IMR-90 (cell line): ENCODE measurements around the gene MLLT10. TPM values are rescaled to one million over a fixed set of nuclear protein-coding genes. Genes with fewer than 3 reads are reported as not detected.

Experiments used
- ATAC-seq: fragments of 200-7000 bp; cut with Tn5 transposase; 2 replicates; pipeline ENCODE4 v1.9.1; 2020; ENCODE audit warnings: low read depth, mild to moderate bottlenecking, moderate library complexity
- BruUV-seq: library from RNA; stranded (reverse); fragments of 400-500 nt; replicated peaks from 2 replicates; lab custom pipeline; 2021; lab: Mats Ljungman, UMichigan
- CTCF ChIA-PET: fragments of 300-600 bp; formaldehyde crosslinking; extraction: SDS; loops from one replicate; lab custom pipeline; 2021; ENCODE audit warnings: antibody characterized with exemption; lab: Yijun Ruan, JAX
- POLR2A ChIA-PET: fragments of 300-600 bp; sonication (Branson Sonifier 250); formaldehyde crosslinking; loops from one replicate; lab custom pipeline; 2022; ENCODE audit warnings: antibody characterized with exemption; ENCODE audit not compliant: unreplicated experiment; lab: Charles Lee
- DNase-seq: peaks from one replicate; pipeline ENCODE4 v3.0.0; 2013
- H2AFZ ChIP-seq: replicated peaks from 2 replicates; pipeline ENCODE3; 2013; ENCODE audit warnings: low read length, mild to moderate bottlenecking; ENCODE audit not compliant: poor library complexity
- H2AK5ac ChIP-seq: 2 replicates; pipeline ENCODE4 v1.6.1; 2013; ENCODE audit warnings: low read depth, low read length, inconsistent platforms
- H2AK9ac ChIP-seq: replicated peaks from 2 replicates; pipeline ENCODE3; 2013; ENCODE audit warnings: mild to moderate bottlenecking, low read depth, low read length, moderate library complexity; ENCODE audit not compliant: poor library complexity
- H2BK120ac ChIP-seq: 2 replicates; pipeline ENCODE4 v1.6.1; 2013; ENCODE audit warnings: low read depth, low read length, inconsistent platforms
- H2BK15ac ChIP-seq: 3 replicates; pipeline ENCODE4 v1.6.1; 2013; ENCODE audit warnings: low read depth, low read length, inconsistent platforms
- H2BK20ac ChIP-seq: 2 replicates; pipeline ENCODE4 v1.6.1; 2013; ENCODE audit warnings: low read depth, mild to moderate bottlenecking, inconsistent platforms, low read length, moderate library complexity
- H2BK5ac ChIP-seq: 2 replicates; pipeline ENCODE4 v1.6.1; 2013; ENCODE audit warnings: mild to moderate bottlenecking, low read depth, low read length, inconsistent platforms; ENCODE audit not compliant: poor library complexity, severe bottlenecking
- H3K14ac ChIP-seq: replicated peaks from 2 replicates; pipeline ENCODE4 v1.6.1; 2013; ENCODE audit warnings: low read depth, low read length, inconsistent platforms
- H3K18ac ChIP-seq: 2 replicates; pipeline ENCODE4 v1.6.1; 2013; ENCODE audit warnings: low read depth, low read length, control low read depth
- H3K23ac ChIP-seq: 2 replicates; pipeline ENCODE4 v1.6.1; 2013; ENCODE audit warnings: low read depth, low read length, inconsistent platforms
- H3K27ac ChIP-seq: 2 replicates; pipeline ENCODE4 v1.5.1; 2013; ENCODE audit warnings: mild to moderate bottlenecking, control low read depth, low read length; ENCODE audit not compliant: insufficient read depth
- H3K27me3 ChIP-seq: 2 replicates; pipeline ENCODE4 v1.6.1; 2013; ENCODE audit warnings: low read length; ENCODE audit not compliant: control insufficient read depth, insufficient read depth
- H3K36me3 ChIP-seq: 2 replicates; pipeline ENCODE4 v1.6.1; 2013; ENCODE audit warnings: low read length, mixed read lengths; ENCODE audit not compliant: control insufficient read depth, insufficient read depth
- H3K4ac ChIP-seq: 2 replicates; pipeline ENCODE4 v1.6.1; 2013; ENCODE audit warnings: low read depth, low read length, inconsistent platforms
- H3K4me1 ChIP-seq: 2 replicates; pipeline ENCODE4 v1.6.1; 2013; ENCODE audit warnings: low read length, mixed read lengths; ENCODE audit not compliant: control insufficient read depth, insufficient read depth
- H3K4me2 ChIP-seq: 2 replicates; pipeline ENCODE4 v1.6.1; 2013; ENCODE audit warnings: low read depth, mild to moderate bottlenecking, control low read depth, low read length, moderate library complexity
- H3K4me3 ChIP-seq: 2 replicates; pipeline ENCODE4 v1.5.1; 2013; ENCODE audit warnings: low read depth, mild to moderate bottlenecking, control low read depth, low read length, moderate library complexity; ENCODE audit not compliant: insufficient read depth
- H3K56ac ChIP-seq: 2 replicates; pipeline ENCODE4 v1.6.1; 2013; ENCODE audit warnings: low read length, inconsistent platforms; ENCODE audit not compliant: insufficient read depth; ENCODE audit errors: extremely low read depth
- H3K79me1 ChIP-seq, 2 experiments: 2 replicates each; pipeline ENCODE4 v1.6.1; 2013; ENCODE audit warnings: low read length in 2 of 2, inconsistent platforms in 1 of 2, low read depth in 1 of 2
- H3K9ac ChIP-seq: 2 replicates; pipeline ENCODE4 v1.6.1; 2013; ENCODE audit warnings: low read depth, low read length, control low read depth
- H3K9me1 ChIP-seq: 2 replicates; pipeline ENCODE4 v1.6.1; 2013; ENCODE audit warnings: low read length, inconsistent platforms; ENCODE audit not compliant: insufficient read depth
- H3K9me3 ChIP-seq: 2 replicates; pipeline ENCODE4 v1.6.1; 2013; ENCODE audit warnings: low read length; ENCODE audit not compliant: control insufficient read depth, insufficient read depth
- H4K20me1 ChIP-seq: 2 replicates; pipeline ENCODE4 v1.6.1; 2013; ENCODE audit warnings: low read length, inconsistent platforms; ENCODE audit not compliant: insufficient read depth
- H4K5ac ChIP-seq: 2 replicates; pipeline ENCODE4 v1.6.1; 2013; ENCODE audit warnings: mild to moderate bottlenecking, low read depth, low read length, control low read depth
- H4K8ac ChIP-seq, 2 experiments: 2 replicates each; pipeline ENCODE4 v1.6.1; 2013; ENCODE audit warnings: low read depth in 2 of 2, low read length in 2 of 2, control low read depth in 1 of 2, inconsistent platforms in 1 of 2
- H4K91ac ChIP-seq: 2 replicates; pipeline ENCODE4 v1.6.1; 2013; ENCODE audit warnings: low read depth, low read length, inconsistent platforms; ENCODE audit not compliant: insufficient read depth
- BHLHE40 ChIP-seq: fragments of 150-350 bp; IDR thresholded peaks from 2 replicates; pipeline ENCODE4 v1.6.1; 2016; ENCODE audit warnings: mild to moderate bottlenecking, low read depth, low read length
- CEBPB ChIP-seq: IDR thresholded peaks from 2 replicates; pipeline ENCODE4 v1.6.1; 2012; ENCODE audit warnings: low read depth, low read length, improper control_type of control experiment
- CTCF ChIP-seq: conservative IDR thresholded peaks from 2 replicates; pipeline ENCODE4 v1.5.1; 2012; ENCODE audit warnings: mild to moderate bottlenecking, low read depth, low read length, improper control_type of control experiment
- ELK1 ChIP-seq: fragments of 150-350 bp; IDR thresholded peaks from 2 replicates; pipeline ENCODE4 v1.6.1; 2016; ENCODE audit warnings: low read depth, mild to moderate bottlenecking, low read length, moderate library complexity, borderline replicate concordance
- FOS ChIP-seq: fragments of 150-350 bp; IDR thresholded peaks from 2 replicates; pipeline ENCODE4 v1.6.1; 2016; ENCODE audit warnings: low read depth, low read length
- MAZ ChIP-seq: IDR thresholded peaks from 2 replicates; pipeline ENCODE4 v1.6.1; 2012; ENCODE audit warnings: low read depth, mild to moderate bottlenecking, low read length, improper control_type of control experiment, moderate library complexity, borderline replicate concordance
- POLR2A ChIP-seq: IDR thresholded peaks from 2 replicates; pipeline ENCODE4 v1.6.1; 2012; ENCODE audit warnings: mild to moderate bottlenecking, low read depth, low read length
- RAD21 ChIP-seq: IDR thresholded peaks from 2 replicates; pipeline ENCODE4 v1.6.1; 2012; ENCODE audit warnings: low read length, improper control_type of control experiment
- SMC3 ChIP-seq: fragments of 150-350 bp; IDR thresholded peaks from 2 replicates; pipeline ENCODE4 v1.6.1; 2016; ENCODE audit warnings: low read depth, mild to moderate bottlenecking, antibody characterized with exemption, low read length, moderate library complexity
- USF2 ChIP-seq: fragments of 150-350 bp; IDR thresholded peaks from 2 replicates; pipeline ENCODE4 v1.6.1; 2017; ENCODE audit warnings: mild to moderate bottlenecking, antibody characterized with exemption, low read length, low read depth
- WGBS, 2 experiments: methylation state at CpG; one replicate each; pipeline versions ENCODE4 v1.1.5 to v1.1.7; 2013; ENCODE audit warnings: missing lambda C conversion rate in 2 of 2; ENCODE audit not compliant: insufficient read length in 1 of 2; ENCODE audit errors: extremely low coverage in 2 of 2; 5-methylcytosine and 5-hydroxymethylcytosine counted together
- dilution Hi-C: fragments of 300-500 bp; cut with HindIII; formaldehyde crosslinking; loops from one replicate; pipeline ENCODE4 v1.14.3; 2018; ENCODE audit warnings: low sequenced_read_pairs; ENCODE audit not compliant: unreplicated experiment
- in situ Hi-C: fragments of 300-500 bp; cut with MboI; formaldehyde crosslinking; loops from 3 replicates; pipeline ENCODE4 v1.14.3; 2019; ENCODE audit warnings: low sequenced_read_pairs, inconsistent platforms, mixed read lengths
- intact Hi-C: fragments of 100-400 bp; cut with micrococcal nuclease; formaldehyde crosslinking; loops from 2 replicates; pipeline ENCODE4 v1.10.0; 2022
- polyA plus RNA-seq, 3 experiments: library from polyadenylated mRNA; depleted of rRNA; stranded (reverse); fragments of >200 nt; gene quantifications; 2 replicates each; pipeline ENCODE4 v1.2.3, GENCODE V29; 2012; ENCODE audit warnings: low replicate concordance in 1 of 3
- total RNA-seq: library from RNA; depleted of rRNA; stranded (reverse); fragments of >200 nt; gene quantifications from 2 replicates; pipeline ENCODE4 v1.2.3, GENCODE V29; 2012

Gene MLLT10
- total and polyA plus RNA-seq, 2 of the 4 experiments (the other 2 are of a cell fraction), result 22.5 to 29.0 TPM

GRCh38 chr10:21700474-21700873 is 166.4 kb downstream of the MLLT10 start:
- H3K4me3 ChIP-seq, result no peak overlapping the region
- DNase-seq (no peak), ATAC-seq (no peak)
- POLR2A ChIA-PET, result no interaction called here
- H3K27me3 ChIP-seq, result no peaks in the 10 kb centered on the region
- H2BK120ac ChIP-seq, result no peak overlapping the region
- H3K36me3 ChIP-seq, result no peaks in the 10 kb centered on the region
- no TSS peak for BruUV-seq
- H3K9me3 ChIP-seq, result peaks cover 3% of the 10 kb centered on the region; the same call in 1 of the 2 replicates
- H2AFZ ChIP-seq, result no peak overlapping the region
- no peak overlapping the region for H2BK15ac ChIP-seq
- H4K8ac ChIP-seq, result no peak overlapping the region
- intact Hi-C loops, result no loop called here
- H3K9me1 ChIP-seq, result peaks cover 7% of the 10 kb centered on the region
- H3K9ac ChIP-seq, result no peak overlapping the region
- H3K27ac ChIP-seq, result no peak overlapping the region
- H4K20me1 ChIP-seq, result peaks cover 12% of the 10 kb centered on the region
- CTCF ChIA-PET, result no interaction called here
- H4K5ac ChIP-seq, result no peak overlapping the region
- H3K14ac ChIP-seq, result no peak overlapping the region
- H3K23ac ChIP-seq, result no peak overlapping the region
- 100% methylated on average over 1 of the region's 2 CpGs; no CpG with 5 or more reads in 1 of the 2 experiments for WGBS, 2 experiments
- dilution Hi-C loops, result no loop called here
- no peak overlapping the region for H3K56ac ChIP-seq
- H2BK5ac ChIP-seq, result no peak overlapping the region
- no peak overlapping the region for H3K4ac ChIP-seq
- TF ChIP-seq BHLHE40 (no peak), POLR2A (no peak), SMC3 (no peak), ELK1 (no peak), MAZ (no peak), FOS (no peak), USF2 (no peak), RAD21 (no peak), CTCF (no peak), CEBPB (no peak)
- no peak overlapping the region for H3K4me2 ChIP-seq
- no peak overlapping the region for H3K18ac ChIP-seq
- H3K79me1 ChIP-seq, result peaks cover 19 to 42% of the 10 kb centered on the region in 2 experiments
- H2AK9ac ChIP-seq, result no peak overlapping the region
- no peak overlapping the region for H4K91ac ChIP-seq
- no peak overlapping the region for H2BK20ac ChIP-seq
- no peak overlapping the region for H2AK5ac ChIP-seq
- H3K4me1 ChIP-seq, result no peaks in the 10 kb centered on the region
- in situ Hi-C loops, result no loop called here
